GM23338 (cell line): ENCODE measurements around the gene CIRBP.

Experiments used
- CREB1 ChIP-seq: fragments of 250-450 bp; sonication (Bioruptor Pico); IDR thresholded peaks from 2 replicates; pipeline ENCODE4 v1.5.0; 2020; ENCODE audit warnings: low read depth, mild to moderate bottlenecking, moderate library complexity
- CTCF ChIP-seq, 2 experiments: fragments of 200-600 bp in 1 of 2; sonication (generic) in 1 of 2; conservative IDR thresholded peaks; 2 replicates each; pipeline versions ENCODE4 v1.5.1 to v1.6.1; 2016 to 2017; ENCODE audit warnings: antibody characterized with exemption in 2 of 2, low read depth in 2 of 2, mild to moderate bottlenecking in 2 of 2, moderate library complexity in 1 of 2
- EZH2 ChIP-seq: fragments of 200-600 bp; sonication (generic); IDR thresholded peaks from one replicate; pipeline ENCODE4 v1.8.0; 2017; ENCODE audit warnings: antibody characterized with exemption, mild to moderate bottlenecking, low read depth; ENCODE audit not compliant: unreplicated experiment
- EZH2phosphoT487 ChIP-seq: fragments of 200-600 bp; sonication (generic); IDR thresholded peaks from one replicate; pipeline ENCODE4 v1.8.1; 2018; ENCODE audit warnings: antibody characterized with exemption; ENCODE audit not compliant: unreplicated experiment
- JUNB ChIP-seq: IDR thresholded peaks from one replicate; pipeline ENCODE4 v1.6.1; 2016; ENCODE audit warnings: antibody characterized with exemption; ENCODE audit not compliant: unreplicated experiment
- POLR2AphosphoS5 ChIP-seq: IDR thresholded peaks from 2 replicates; pipeline ENCODE4 v1.6.1; 2016; ENCODE audit warnings: antibody characterized with exemption, low read depth

GRCh38 chr19:1226522-1227303, 42.4 kb upstream of the CIRBP start:
- TF ChIP-seq CTCF (conservative IDR thresholded peaks at IDR 0.05; ENCODE audit: low read depth in 2 of 2) = no peak
- TF ChIP-seq EZH2phosphoT487 = no peak
- no peak for TF ChIP-seq EZH2
- TF ChIP-seq POLR2AphosphoS5 = no peak
- no peak for TF ChIP-seq CREB1 (CRISPR knock-in tag)
- no peak for TF ChIP-seq JUNB
